A549 (cell line): ENCODE results near the gene XBP1. TPM values are rescaled to one million over a fixed set of nuclear protein-coding genes. Genes with fewer than 3 reads are reported as not detected.

Experiments used
- ATAC-seq, 2 experiments: fragments of 200-7000 bp in 1 of 2; fragments of >200 bp in 1 of 2; cut with Nextera tagmentation in 1 of 2; cut with Tn5 transposase in 1 of 2; 3 replicates each; pipeline versions ENCODE4 v1.8.0 to v1.9.1; 2018 to 2020; ENCODE audit warnings: mild to moderate bottlenecking in 1 of 2, moderate library complexity in 1 of 2
- CTCF ChIA-PET: fragments of 300-600 bp; sonication (Branson Sonifier 250); formaldehyde crosslinking; extraction: SDS; loops from one replicate; lab custom pipeline; 2021; ENCODE audit warnings: antibody characterized with exemption, inconsistent platforms; lab: Yijun Ruan, JAX
- POLR2A ChIA-PET: fragments of 350-600 bp; formaldehyde crosslinking; extraction: SDS; loops from one replicate; lab custom pipeline; 2021; ENCODE audit warnings: antibody characterized with exemption, inconsistent platforms; lab: Yijun Ruan, JAX
- DNase-seq, 2 experiments: peaks; one replicate each; pipeline versions ENCODE4 v3.0.0 to v3.0.0-alpha.2; 2011 to 2016; ENCODE audit warnings: low read depth in 1 of 2, low spot score in 1 of 2
- FAIRE-seq: peaks from 2 replicates; lab custom pipeline; 2011; peaks lifted over from hg19 to GRCh38; lab: Jason Lieb, UNC
- H3K27ac ChIP-seq, 2 experiments: fragments of >200 bp; sonication (Bioruptor Twin); formaldehyde crosslinking; 3 replicates each; pipeline ENCODE4 v1.5.1; 2016 to 2017
- H3K4me1 ChIP-seq: fragments of >200 bp; sonication (Bioruptor Twin); formaldehyde crosslinking; 3 replicates; pipeline ENCODE4 v1.6.1; 2016
- H3K4me2 ChIP-seq: fragments of >200 bp; sonication (Bioruptor Twin); formaldehyde crosslinking; 3 replicates; pipeline ENCODE4 v1.6.1; 2016
- H3K4me3 ChIP-seq: fragments of >200 bp; sonication (Bioruptor Twin); formaldehyde crosslinking; 3 replicates; pipeline ENCODE4 v1.5.1; 2016
- H3K9me3 ChIP-seq: fragments of >200 bp; sonication (Bioruptor Twin); formaldehyde crosslinking; 3 replicates; pipeline ENCODE4 v1.6.1; 2016
- ATOH8 ChIP-seq: fragments of 250-450 bp; sonication (Bioruptor Pico); IDR thresholded peaks from 2 replicates; pipeline ENCODE4 v1.5.0; 2020; ENCODE audit warnings: low read depth, mild to moderate bottlenecking, moderate library complexity
- BHLHE40 ChIP-seq: IDR thresholded peaks from 2 replicates; pipeline ENCODE4 v1.6.1; 2012; ENCODE audit warnings: low read depth, low read length, inconsistent platforms
- CEBPB ChIP-seq, 2 experiments: fragments of >200 bp in 1 of 2; sonication (Bioruptor Twin) in 1 of 2; formaldehyde crosslinking in 1 of 2; IDR thresholded peaks; 2 replicates each; pipeline ENCODE4 v1.6.1; 2012 to 2016
- CHD2 ChIP-seq: fragments of 150-350 bp; IDR thresholded peaks from 2 replicates; pipeline ENCODE4 v1.6.1; 2014; ENCODE audit warnings: low read length; ENCODE audit not compliant: partially characterized antibody
- EHF ChIP-seq: fragments of 250-450 bp; sonication (Bioruptor Pico); IDR thresholded peaks from 2 replicates; pipeline ENCODE4 v1.5.0; 2020; ENCODE audit warnings: mild to moderate bottlenecking
- ELK1 ChIP-seq: fragments of 150-350 bp; IDR thresholded peaks from 2 replicates; pipeline ENCODE4 v1.6.1; 2014; ENCODE audit warnings: low read depth, mild to moderate bottlenecking, low read length
- FOSB ChIP-seq: fragments of 250-450 bp; sonication (Bioruptor Pico); IDR thresholded peaks from 2 replicates; pipeline ENCODE4 v1.5.0; 2020; ENCODE audit warnings: mild to moderate bottlenecking, moderate library complexity
- FOSL2 ChIP-seq, 2 experiments: fragments of 450-650 bp in 1 of 2; fragments of >200 bp in 1 of 2; sonication (Bioruptor Twin) in 1 of 2; formaldehyde crosslinking; IDR thresholded peaks; 2 replicates each; pipeline versions ENCODE4 v1.5.0 to v1.6.1; 2016 to 2020; ENCODE audit warnings: mild to moderate bottlenecking in 1 of 2, moderate library complexity in 1 of 2
- HEYL ChIP-seq: fragments of 250-450 bp; sonication (Bioruptor Pico); IDR thresholded peaks from 2 replicates; pipeline ENCODE4 v1.8.0; 2021; ENCODE audit warnings: mild to moderate bottlenecking, moderate library complexity
- HOXA7 ChIP-seq: fragments of 250-450 bp; sonication (Bioruptor Pico); IDR thresholded peaks from 2 replicates; pipeline ENCODE4 v1.5.0; 2020; ENCODE audit warnings: mild to moderate bottlenecking, moderate library complexity
- JUN ChIP-seq, 2 experiments: fragments of >200 bp; sonication (Bioruptor Twin); formaldehyde crosslinking; IDR thresholded peaks; 2 replicates in 1 of 2; 3 replicates in 1 of 2; pipeline ENCODE4 v1.6.1; 2016 to 2017
- KDM5A ChIP-seq: fragments of 200-600 bp; sonication (generic); IDR thresholded peaks from 2 replicates; pipeline ENCODE4 v1.6.1; 2016; ENCODE audit warnings: antibody characterized with exemption, mild to moderate bottlenecking
- NFE2L2 ChIP-seq: fragments of 150-350 bp; conservative IDR thresholded peaks from 2 replicates; pipeline ENCODE4 v1.6.1; 2014; ENCODE audit warnings: low read length
- SMC3 ChIP-seq: fragments of >200 bp; sonication (Bioruptor Twin); formaldehyde crosslinking; IDR thresholded peaks from 3 replicates; pipeline ENCODE4 v1.6.1; 2018; ENCODE audit warnings: inconsistent platforms
- SREBF2 ChIP-seq: fragments of 450-650 bp; IDR thresholded peaks from 2 replicates; pipeline ENCODE4 v1.6.1; 2014; ENCODE audit warnings: mild to moderate bottlenecking, moderate library complexity
- TFCP2L1 ChIP-seq: fragments of 250-450 bp; sonication (Bioruptor Pico); IDR thresholded peaks from 2 replicates; pipeline ENCODE4 v1.5.0; 2021; ENCODE audit warnings: mild to moderate bottlenecking
- ZC3H11A ChIP-seq: fragments of 450-650 bp; IDR thresholded peaks from 2 replicates; pipeline ENCODE4 v1.6.1; 2014; ENCODE audit warnings: antibody characterized with exemption, mild to moderate bottlenecking
- WGBS: methylation state at CpG from one replicate; pipeline ENCODE4 v1.1.6; 2017; ENCODE audit errors: missing lambda C conversion rate; 5-methylcytosine and 5-hydroxymethylcytosine counted together
- polyA plus RNA-seq, 4 experiments: library from polyadenylated mRNA; depleted of rRNA in 3 of 4; stranded (reverse); fragments of >200 nt; fragmentation: RNase III in 1 of 4; extraction: RNeasy Plus Mini Kit Qiagen cat#74134 plus additional on column Dnase treatment in 1 of 4; gene quantifications; 2 replicates in 3 of 4; 3 replicates in 1 of 4; pipeline ENCODE4 v1.2.3, GENCODE V29; 2011 to 2017
- TF ChIP-seq, protein P1 (sequence below): fragments of >200 bp; sonication (Bioruptor Twin); formaldehyde crosslinking; IDR thresholded peaks from 3 replicates; pipeline ENCODE4 v1.6.1; 2016
- TF ChIP-seq, protein P2 (sequence below): fragments of 250-450 bp; sonication (Bioruptor Pico); IDR thresholded peaks from 2 replicates; pipeline ENCODE4 v1.5.0; 2021; ENCODE audit warnings: mild to moderate bottlenecking, moderate library complexity, borderline replicate concordance
- TF ChIP-seq, protein P3 (sequence below): IDR thresholded peaks from 2 replicates; pipeline ENCODE4 v1.6.1; 2012
- TF ChIP-seq, protein P4 (sequence below): fragments of >200 bp; sonication (Bioruptor Twin); formaldehyde crosslinking; IDR thresholded peaks from 2 replicates; pipeline ENCODE4 v1.6.1; 2016

The XBP1 gene
- polyA plus RNA-seq, 2 of the 4 experiments (the other 2 are of a cell fraction) = 34.1 to 172 TPM

DNA sequence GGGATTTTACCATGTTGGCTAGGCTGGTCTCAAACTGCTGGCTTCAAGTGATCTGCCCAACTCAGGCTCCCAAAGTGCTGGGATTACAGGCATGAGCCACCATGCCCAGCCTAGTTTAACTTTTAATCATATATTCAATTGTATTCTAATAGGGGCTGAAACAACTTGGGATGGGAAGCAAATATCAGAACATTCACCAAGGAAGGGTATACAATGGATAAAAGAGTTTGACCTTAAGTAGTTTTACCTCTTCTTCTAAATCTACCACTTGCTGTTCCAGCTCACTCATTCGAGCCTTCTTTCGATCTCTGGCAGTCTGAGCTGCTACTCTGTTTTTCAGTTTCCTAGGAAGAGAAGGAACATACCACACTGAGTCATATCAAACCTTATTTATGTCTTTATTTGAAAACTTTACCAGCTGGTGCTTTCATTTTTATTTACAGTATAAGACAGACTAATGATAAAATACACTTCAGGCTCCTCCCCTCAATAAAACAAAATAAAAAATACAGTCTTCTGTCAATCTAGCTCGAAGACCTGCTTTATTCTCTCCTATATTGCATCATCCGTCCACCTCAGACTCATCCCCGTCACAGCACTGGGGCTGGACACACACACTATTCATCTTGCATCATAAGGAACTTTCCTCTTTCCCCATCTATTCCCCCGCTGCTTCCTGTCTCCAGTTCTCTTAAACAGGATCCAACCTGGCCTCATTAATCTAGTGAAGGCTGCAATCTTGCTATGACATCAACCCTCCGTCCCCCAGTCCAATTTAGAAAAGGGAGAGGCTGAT lies 1.4 kb downstream of the XBP1 start:
- POLR2A ChIA-PET = interaction anchor here (0.5 to 2.1 kb wide), 8 partner anchors 8 to 880 kb away, joined by 3 to 7 read pairs (median 4); partner anchors contain the start of genes PITPNB and TTC28
- peak; percentile 55 to 78 for ATAC-seq
- 3% methylated on average over 7 of the region's 7 CpGs for WGBS
- FAIRE-seq = no peak
- peak overlapping the region; percentile 91 to 100 for H3K27ac ChIP-seq
- peak; percentile 86 for TF ChIP-seq CEBPB (IDR thresholded peaks at IDR 0.05)
- no peak for TF ChIP-seq HOXA7 (CRISPR knock-in tag)
- TF ChIP-seq BHLHE40 = no peak
- no peak for TF ChIP-seq ELK1
- TF ChIP-seq FOSL2 (IDR thresholded peaks at IDR 0.05) = no peak
- TF ChIP-seq FOSL2 (CRISPR knock-in tag; IDR thresholded peaks at IDR 0.05) = peak; percentile 39; the same call in 1 of the 2 replicates
- TF ChIP-seq JUN (IDR thresholded peaks at IDR 0.05) = peak in 1 of 2 experiments; percentile 72; a peak in 3 of 5 replicates
- TF ChIP-seq, protein P1, sequence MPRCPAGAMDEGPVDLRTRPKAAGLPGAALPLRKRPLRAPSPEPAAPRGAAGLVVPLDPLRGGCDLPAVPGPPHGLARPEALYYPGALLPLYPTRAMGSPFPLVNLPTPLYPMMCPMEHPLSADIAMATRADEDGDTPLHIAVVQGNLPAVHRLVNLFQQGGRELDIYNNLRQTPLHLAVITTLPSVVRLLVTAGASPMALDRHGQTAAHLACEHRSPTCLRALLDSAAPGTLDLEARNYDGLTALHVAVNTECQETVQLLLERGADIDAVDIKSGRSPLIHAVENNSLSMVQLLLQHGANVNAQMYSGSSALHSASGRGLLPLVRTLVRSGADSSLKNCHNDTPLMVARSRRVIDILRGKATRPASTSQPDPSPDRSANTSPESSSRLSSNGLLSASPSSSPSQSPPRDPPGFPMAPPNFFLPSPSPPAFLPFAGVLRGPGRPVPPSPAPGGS = peak; percentile 28; the same call in 1 of the 3 replicates
- TF ChIP-seq, all 56 proteins: peak for 4
- DNase-seq = peak; percentile 71 to 83
- Histone ChIP-seq H3K4me3 (peak overlapping the region; percentile 72), H3K4me1 (peaks cover 43% of the 10 kb centered on the region; the same call in 2 of the 3 replicates), H3K4me2 (peak overlapping the region; percentile 86), H3K9me3 (no peaks in the 10 kb centered on the region)
- CTCF ChIA-PET = no interaction called here

DNA sequence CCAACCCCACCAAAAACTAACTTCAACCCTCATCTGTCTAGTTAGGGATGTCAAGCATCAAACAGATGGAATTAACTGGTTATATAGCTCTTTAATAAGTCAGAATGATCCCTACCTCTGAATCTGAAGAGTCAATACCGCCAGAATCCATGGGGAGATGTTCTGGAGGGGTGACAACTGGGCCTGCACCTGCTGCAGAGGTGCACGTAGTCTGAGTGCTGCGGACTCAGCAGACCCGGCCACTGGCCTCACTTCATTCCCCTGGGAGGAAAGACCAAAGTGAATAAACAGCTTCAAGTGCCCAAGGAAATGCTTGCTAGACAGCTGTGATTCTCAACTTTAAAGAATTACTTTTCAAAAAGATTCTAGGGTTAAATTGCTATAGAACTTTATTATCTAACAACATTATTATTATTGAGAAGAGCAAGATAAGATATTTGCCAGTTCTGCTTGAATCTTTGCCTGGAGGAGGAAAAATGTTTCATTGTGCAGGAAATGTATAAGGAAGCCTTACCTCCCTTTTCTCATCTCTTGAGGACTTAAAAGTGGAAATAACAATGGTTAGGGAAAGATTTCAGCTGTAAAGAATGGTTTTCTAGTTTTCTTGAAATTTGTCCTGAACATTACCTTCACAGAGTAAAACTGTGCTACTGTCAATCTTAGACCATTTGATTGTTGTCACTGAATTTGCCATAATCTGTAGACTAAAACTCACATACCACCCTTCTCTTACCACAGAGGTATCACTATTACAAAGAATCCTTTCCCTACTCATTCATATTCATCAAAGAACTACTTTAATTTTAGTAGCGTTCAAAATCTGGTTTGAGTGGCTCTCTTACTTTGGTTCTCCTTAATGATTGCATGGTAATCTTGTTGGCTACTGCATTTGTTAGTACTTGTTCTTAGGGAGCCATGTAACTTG lies 4.2 kb downstream of the XBP1 start:
- H3K27ac ChIP-seq = no peak overlapping the region
- H3K9me3 ChIP-seq = no peaks in the 10 kb centered on the region
- CTCF ChIA-PET = interaction anchor here (1.3 kb wide), 1 partner anchor 195 kb away, joined by 4 read pairs; no protein-coding TSS in a partner anchor
- ATAC-seq (no peak), DNase-seq (no peak)
- H3K4me2 ChIP-seq = peak overlapping the region; percentile 86; the same call in 2 of the 3 replicates
- no peak overlapping the region for H3K4me3 ChIP-seq
- WGBS = 91% methylated on average over 5 of the region's 5 CpGs
- POLR2A ChIA-PET = no interaction called here
- no peak for TF ChIP-seq SREBF2
- no peak for TF ChIP-seq CHD2
- TF ChIP-seq, protein P2, sequence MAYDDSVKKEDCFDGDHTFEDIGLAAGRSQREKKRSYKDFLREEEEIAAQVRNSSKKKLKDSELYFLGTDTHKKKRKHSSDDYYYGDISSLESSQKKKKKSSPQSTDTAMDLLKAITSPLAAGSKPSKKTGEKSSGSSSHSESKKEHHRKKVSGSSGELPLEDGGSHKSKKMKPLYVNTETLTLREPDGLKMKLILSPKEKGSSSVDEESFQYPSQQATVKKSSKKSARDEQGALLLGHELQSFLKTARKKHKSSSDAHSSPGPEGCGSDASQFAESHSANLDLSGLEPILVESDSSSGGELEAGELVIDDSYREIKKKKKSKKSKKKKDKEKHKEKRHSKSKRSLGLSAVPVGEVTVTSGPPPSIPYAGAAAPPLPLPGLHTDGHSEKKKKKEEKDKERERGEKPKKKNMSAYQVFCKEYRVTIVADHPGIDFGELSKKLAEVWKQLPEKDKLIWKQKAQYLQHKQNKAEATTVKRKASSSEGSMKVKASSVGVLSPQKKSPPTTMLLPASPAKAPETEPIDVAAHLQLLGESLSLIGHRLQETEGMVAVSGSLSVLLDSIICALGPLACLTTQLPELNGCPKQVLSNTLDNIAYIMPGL (CRISPR knock-in tag) = no peak
- no peak for TF ChIP-seq NFE2L2
- TF ChIP-seq TFCP2L1 (CRISPR knock-in tag) = no peak
- TF ChIP-seq ATOH8 (CRISPR knock-in tag) = no peak
- no peak for TF ChIP-seq FOSB (CRISPR knock-in tag)
- no peak for TF ChIP-seq EHF
- TF ChIP-seq, protein P3, sequence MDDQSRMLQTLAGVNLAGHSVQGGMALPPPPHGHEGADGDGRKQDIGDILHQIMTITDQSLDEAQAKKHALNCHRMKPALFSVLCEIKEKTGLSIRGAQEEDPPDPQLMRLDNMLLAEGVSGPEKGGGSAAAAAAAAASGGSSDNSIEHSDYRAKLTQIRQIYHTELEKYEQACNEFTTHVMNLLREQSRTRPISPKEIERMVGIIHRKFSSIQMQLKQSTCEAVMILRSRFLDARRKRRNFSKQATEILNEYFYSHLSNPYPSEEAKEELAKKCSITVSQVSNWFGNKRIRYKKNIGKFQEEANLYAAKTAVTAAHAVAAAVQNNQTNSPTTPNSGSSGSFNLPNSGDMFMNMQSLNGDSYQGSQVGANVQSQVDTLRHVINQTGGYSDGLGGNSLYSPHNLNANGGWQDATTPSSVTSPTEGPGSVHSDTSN = no peak
- TF ChIP-seq, protein P4, sequence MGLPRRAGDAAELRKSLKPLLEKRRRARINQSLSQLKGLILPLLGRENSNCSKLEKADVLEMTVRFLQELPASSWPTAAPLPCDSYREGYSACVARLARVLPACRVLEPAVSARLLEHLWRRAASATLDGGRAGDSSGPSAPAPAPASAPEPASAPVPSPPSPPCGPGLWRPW = no peak
- TF ChIP-seq KDM5A = no peak
- no peak for TF ChIP-seq ZC3H11A
- no peak for TF ChIP-seq HEYL
- no peak for TF ChIP-seq SMC3
- TF ChIP-seq, all 56 proteins: peak for 0
- no peak for FAIRE-seq
- peaks cover 34% of the 10 kb centered on the region; the same call in 2 of the 3 replicates for H3K4me1 ChIP-seq
